ENCODE measurements around the gene PHC2.

Gene PHC2

DNA sequence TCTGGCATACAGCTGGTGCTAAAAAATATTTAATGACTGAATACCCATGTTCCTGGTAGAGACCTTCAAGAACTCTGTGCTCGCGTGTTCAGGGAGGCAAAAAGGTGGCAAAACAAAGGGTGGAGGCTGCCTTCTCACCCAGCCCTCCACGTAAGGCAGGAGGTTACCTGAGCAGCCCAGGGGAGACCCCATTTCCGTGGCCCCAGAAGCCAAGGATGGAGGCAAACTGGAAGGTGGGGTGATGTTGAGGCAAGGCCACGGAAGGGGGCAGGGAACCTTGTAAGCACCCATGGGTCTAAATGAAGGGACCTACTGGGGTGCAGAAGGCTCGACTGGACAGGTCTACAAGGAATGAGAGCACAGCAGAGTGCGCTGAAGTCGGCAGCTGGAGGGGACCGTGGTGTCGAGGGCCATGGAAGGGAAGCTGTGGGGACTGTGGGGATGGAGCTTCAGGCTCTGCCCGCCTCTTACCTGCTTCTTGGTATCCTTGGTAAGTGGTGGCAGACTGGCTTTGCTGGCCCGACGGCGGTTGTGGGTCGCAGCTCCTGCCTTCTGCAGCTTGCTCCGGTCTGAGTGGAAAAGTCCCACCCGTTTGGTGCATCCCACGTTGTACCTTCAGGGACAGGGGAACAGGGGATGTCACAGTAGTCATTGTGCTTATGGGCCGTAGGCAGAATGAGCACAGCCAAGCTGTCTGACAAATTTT is 101.1 kb downstream of the PHC2 start:
- TF ChIP-seq TCF12 (IDR thresholded peaks at IDR 0.05; ENCODE audit: low read depth) (no peak), CREB1 (IDR thresholded peaks at IDR 0.05; ENCODE audit: low read depth) (no peak), MAX (IDR thresholded peaks at IDR 0.05) (no peak), NFIC (IDR thresholded peaks at IDR 0.05) (no peak), CEBPB (IDR thresholded peaks at IDR 0.05) (no peak), REST (IDR thresholded peaks at IDR 0.05; ENCODE audit: low read depth) (no peak)

DNA sequence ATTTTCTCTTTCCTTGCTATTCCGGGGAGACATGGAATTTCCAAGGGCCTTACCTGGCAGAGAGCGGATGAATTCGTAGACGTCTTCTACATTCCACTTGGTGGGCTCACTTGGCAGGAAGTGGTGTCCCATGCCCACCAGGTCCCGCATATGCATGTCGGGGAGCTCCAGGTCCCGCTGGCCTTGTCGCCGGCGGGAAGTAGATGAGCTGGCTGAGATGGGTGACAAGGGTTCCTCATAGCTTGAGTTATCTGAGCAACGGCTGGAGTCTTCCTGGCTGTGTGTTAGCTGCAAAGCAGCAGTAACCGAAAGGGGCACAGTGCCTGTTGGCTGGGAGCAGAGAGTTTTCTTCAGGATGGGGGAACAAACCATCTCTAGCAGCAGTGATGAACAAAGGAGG is 102.1 kb downstream of the PHC2 start:
- no peak for TF ChIP-seq ZBTB7A (IDR thresholded peaks at IDR 0.05; ENCODE audit: low read depth)
- no peak for TF ChIP-seq FOXM1 (IDR thresholded peaks at IDR 0.05; ENCODE audit: borderline replicate concordance, low read depth)
- no peak for TF ChIP-seq CEBPB (IDR thresholded peaks at IDR 0.05)
- no peak for TF ChIP-seq MAX (IDR thresholded peaks at IDR 0.05)

DNA sequence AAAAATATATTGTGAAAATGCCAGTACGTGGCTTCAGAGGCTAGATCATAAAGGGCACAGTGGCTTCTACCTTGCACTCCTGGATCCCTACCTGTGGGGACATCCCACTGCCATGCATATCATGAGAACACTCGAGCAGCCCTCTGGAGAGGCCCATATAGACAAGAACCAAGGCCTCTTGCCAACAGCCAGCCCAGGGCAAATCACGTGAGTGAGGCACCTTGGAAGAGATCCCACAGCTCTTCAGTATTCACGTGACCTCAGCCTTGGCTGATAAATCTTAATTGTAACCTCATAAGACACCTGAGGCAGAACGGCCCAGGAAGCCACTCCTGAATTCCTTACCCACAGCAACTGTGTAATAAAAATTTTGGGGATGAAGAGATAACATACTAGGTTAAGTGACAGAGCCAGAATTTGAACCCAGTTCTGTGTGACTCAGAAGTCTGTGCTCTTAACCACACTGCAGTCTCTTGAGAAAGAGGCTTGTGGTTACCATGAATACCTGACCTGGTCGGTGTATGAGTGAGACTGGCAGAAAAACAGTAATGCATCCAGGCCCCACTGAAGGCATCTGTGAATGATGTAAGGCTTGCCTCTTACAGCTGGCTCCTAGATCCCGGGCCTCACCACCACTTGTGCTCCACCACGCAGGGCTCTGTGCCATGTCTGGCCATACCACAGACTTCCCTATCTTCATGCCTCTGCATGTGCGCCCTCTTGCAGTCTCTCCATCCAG is 103.1 kb downstream of the PHC2 start:
- no peak for TF ChIP-seq CREB1 (IDR thresholded peaks at IDR 0.05; ENCODE audit: low read depth)
- TF ChIP-seq, protein P1, sequence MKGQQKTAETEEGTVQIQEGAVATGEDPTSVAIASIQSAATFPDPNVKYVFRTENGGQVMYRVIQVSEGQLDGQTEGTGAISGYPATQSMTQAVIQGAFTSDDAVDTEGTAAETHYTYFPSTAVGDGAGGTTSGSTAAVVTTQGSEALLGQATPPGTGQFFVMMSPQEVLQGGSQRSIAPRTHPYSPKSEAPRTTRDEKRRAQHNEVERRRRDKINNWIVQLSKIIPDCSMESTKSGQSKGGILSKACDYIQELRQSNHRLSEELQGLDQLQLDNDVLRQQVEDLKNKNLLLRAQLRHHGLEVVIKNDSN (IDR thresholded peaks at IDR 0.05), result no peak
- no peak for TF ChIP-seq TAF1 (IDR thresholded peaks at IDR 0.05; ENCODE audit: low read depth)
- TF ChIP-seq RAD21 (IDR thresholded peaks at IDR 0.05; ENCODE audit: low read depth), result no peak
- no peak for TF ChIP-seq MAX (IDR thresholded peaks at IDR 0.05)
- no peak for TF ChIP-seq ZBTB7A (IDR thresholded peaks at IDR 0.05; ENCODE audit: low read depth)

- TF ChIP-seq EP300 (IDR thresholded peaks at IDR 0.05; ENCODE audit: borderline replicate concordance) (no peak), CEBPB (IDR thresholded peaks at IDR 0.05) (no peak), REST (IDR thresholded peaks at IDR 0.05; ENCODE audit: low read depth) (no peak), TAF1 (IDR thresholded peaks at IDR 0.05; ENCODE audit: low read depth) (no peak), ZBTB7A (IDR thresholded peaks at IDR 0.05; ENCODE audit: low read depth) (no peak), YY1 (IDR thresholded peaks at IDR 0.05; ENCODE audit: low read depth) (no peak), EGR1 (IDR thresholded peaks at IDR 0.05) (no peak)
These were observed 104.1 kb downstream of the PHC2 start for GRCh38 chr1:33326785-33327184.

DNA sequence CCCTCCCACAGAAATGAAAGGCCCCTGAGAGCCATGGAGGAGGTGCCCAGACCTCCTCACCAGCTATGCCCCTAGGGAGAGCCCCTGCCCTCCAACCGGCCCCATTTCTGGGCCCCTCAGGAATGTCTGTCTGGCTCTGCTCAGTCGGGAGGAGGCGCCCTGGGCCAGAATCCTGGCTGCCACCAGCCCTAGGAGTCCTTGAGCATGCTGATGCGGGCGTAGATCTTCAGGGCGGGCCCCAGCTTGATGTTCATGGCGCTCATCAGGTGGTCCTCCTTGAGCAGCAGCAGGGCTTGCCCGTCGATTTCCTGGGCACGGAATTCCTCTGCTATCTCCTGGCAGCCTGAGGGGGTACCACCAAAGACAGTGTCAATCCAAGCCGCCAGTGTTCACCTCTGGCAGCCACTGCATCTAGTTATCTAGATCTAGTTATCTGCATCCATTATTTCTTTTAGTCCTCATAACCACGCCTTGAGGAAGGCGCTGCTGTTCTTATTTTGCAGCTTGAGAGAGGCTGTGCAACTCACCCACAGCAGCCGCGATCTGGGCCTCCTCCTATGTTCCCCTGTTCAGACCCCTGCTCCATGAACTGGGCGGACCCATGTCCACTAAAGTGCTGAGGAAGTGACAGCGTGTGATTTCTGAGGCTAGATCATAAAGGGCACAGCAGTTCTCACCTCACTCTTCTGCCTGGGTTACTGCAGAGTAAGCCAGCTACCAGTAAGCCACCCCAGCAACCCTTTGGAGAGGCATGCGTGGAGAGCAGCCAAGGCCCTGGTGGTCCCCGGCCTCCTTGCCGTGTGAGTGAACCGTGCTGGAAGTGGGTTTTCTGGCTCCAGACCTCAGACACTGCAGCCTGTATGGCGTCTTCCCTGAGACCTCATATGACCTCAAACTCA is 106.0 kb downstream of the PHC2 start:
- no peak for TF ChIP-seq EP300 (IDR thresholded peaks at IDR 0.05; ENCODE audit: borderline replicate concordance)
- TF ChIP-seq, protein P1 (IDR thresholded peaks at IDR 0.05), result no peak
